ENCODE measurements around the gene NELFE. TPM values are rescaled to one million over a fixed set of nuclear protein-coding genes. Genes with fewer than 3 reads are reported as not detected.
A peak's percentile ranks its signal among the peaks of the same experiment; 100 is the strongest.

The NELFE gene
- total and polyA plus RNA-seq, 2 of the 13 experiments (the other 11 are each of a cell fraction or from before 2014, with no cell fraction given): 51.3 to 69.8 TPM

- TF ChIP-seq, protein P1, sequence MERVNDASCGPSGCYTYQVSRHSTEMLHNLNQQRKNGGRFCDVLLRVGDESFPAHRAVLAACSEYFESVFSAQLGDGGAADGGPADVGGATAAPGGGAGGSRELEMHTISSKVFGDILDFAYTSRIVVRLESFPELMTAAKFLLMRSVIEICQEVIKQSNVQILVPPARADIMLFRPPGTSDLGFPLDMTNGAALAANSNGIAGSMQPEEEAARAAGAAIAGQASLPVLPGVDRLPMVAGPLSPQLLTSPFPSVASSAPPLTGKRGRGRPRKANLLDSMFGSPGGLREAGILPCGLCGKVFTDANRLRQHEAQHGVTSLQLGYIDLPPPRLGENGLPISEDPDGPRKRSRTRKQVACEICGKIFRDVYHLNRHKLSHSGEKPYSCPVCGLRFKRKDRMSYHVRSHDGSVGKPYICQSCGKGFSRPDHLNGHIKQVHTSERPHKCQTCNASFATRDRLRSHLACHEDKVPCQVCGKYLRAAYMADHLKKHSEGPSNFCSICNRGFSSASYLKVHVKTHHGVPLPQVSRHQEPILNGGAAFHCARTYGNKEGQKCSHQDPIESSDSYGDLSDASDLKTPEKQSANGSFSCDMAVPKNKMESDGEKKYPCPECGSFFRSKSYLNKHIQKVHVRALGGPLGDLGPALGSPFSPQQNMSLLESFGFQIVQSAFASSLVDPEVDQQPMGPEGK (CRISPR knock-in tag; IDR thresholded peaks at IDR 0.05): peak; percentile 97
- TF ChIP-seq ZNF205 (CRISPR knock-in tag; IDR thresholded peaks at IDR 0.05) (0 out of 2 replicates have a peak, but pooled peaks have one; percentile 38), ZNF296 (CRISPR knock-in tag; conservative IDR thresholded peaks at IDR 0.05) (no peak), RXRB (CRISPR knock-in tag; IDR thresholded peaks at IDR 0.05; ENCODE audit: borderline replicate concordance) (peak; percentile 85), CBFB (CRISPR knock-in tag; IDR thresholded peaks at IDR 0.05) (peak; percentile 94), ZNF30 (CRISPR knock-in tag; IDR thresholded peaks at IDR 0.05) (no peak), IRF1 (CRISPR knock-in tag; IDR thresholded peaks at IDR 0.05; ENCODE audit: low read depth) (no peak), ZNF274 (CRISPR knock-in tag; IDR thresholded peaks at IDR 0.05) (no peak; the same call in 1 of the 2 replicates), REST (IDR thresholded peaks at IDR 0.05; ENCODE audit: borderline replicate concordance in 1 of 2, low read depth in 1 of 2, low read length in 2 of 2) (peak in 1 of 2 experiments; percentile 53; a peak in 1 of 4 replicates), NFIB (CRISPR knock-in tag; IDR thresholded peaks at IDR 0.05; ENCODE audit: borderline replicate concordance) (no peak), ZNF558 (CRISPR knock-in tag; IDR thresholded peaks at IDR 0.05; ENCODE audit: borderline replicate concordance) (no peak), MYC (CRISPR knock-in tag; IDR thresholded peaks at IDR 0.05; ENCODE audit: borderline replicate concordance) (peak; percentile 98), ZNF234 (CRISPR knock-in tag; conservative IDR thresholded peaks at IDR 0.05) (no peak), ZNF280B (CRISPR knock-in tag; IDR thresholded peaks at IDR 0.05; ENCODE audit: borderline replicate concordance) (no peak), CC2D1A (CRISPR knock-in tag; IDR thresholded peaks at IDR 0.05) (peak; percentile 80; the same call in 1 of the 2 replicates), HDAC2 (CRISPR knock-in tag; IDR thresholded peaks at IDR 0.05) (peak; percentile 99)
- TF ChIP-seq, protein P2, sequence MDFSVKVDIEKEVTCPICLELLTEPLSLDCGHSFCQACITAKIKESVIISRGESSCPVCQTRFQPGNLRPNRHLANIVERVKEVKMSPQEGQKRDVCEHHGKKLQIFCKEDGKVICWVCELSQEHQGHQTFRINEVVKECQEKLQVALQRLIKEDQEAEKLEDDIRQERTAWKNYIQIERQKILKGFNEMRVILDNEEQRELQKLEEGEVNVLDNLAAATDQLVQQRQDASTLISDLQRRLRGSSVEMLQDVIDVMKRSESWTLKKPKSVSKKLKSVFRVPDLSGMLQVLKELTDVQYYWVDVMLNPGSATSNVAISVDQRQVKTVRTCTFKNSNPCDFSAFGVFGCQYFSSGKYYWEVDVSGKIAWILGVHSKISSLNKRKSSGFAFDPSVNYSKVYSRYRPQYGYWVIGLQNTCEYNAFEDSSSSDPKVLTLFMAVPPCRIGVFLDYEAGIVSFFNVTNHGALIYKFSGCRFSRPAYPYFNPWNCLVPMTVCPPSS (IDR thresholded peaks at IDR 0.05): no peak
- TF ChIP-seq, protein P3, sequence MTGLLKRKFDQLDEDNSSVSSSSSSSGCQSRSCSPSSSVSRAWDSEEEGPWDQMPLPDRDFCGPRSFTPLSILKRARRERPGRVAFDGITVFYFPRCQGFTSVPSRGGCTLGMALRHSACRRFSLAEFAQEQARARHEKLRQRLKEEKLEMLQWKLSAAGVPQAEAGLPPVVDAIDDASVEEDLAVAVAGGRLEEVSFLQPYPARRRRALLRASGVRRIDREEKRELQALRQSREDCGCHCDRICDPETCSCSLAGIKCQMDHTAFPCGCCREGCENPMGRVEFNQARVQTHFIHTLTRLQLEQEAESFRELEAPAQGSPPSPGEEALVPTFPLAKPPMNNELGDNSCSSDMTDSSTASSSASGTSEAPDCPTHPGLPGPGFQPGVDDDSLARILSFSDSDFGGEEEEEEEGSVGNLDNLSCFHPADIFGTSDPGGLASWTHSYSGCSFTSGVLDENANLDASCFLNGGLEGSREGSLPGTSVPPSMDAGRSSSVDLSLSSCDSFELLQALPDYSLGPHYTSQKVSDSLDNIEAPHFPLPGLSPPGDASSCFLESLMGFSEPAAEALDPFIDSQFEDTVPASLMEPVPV (CRISPR knock-in tag; IDR thresholded peaks at IDR 0.05): 0 out of 2 replicates have a peak, but pooled peaks have one; percentile 84
Observed at GRCh38 chr6:31927242-31927862, 31.4 kb downstream of the NELFE start, which contains the start of gene C2 (continued).
